H1 (cell line): Measurements from ENCODE around the gene CPXM1. TPM values are rescaled to one million over a fixed set of nuclear protein-coding genes. Genes with fewer than 3 reads are reported as not detected.

Experiments
- HDAC6 ChIP-seq: IDR thresholded peaks from one replicate; pipeline ENCODE4 v1.7.1; 2012; ENCODE audit warnings: low read depth, mild to moderate bottlenecking, inconsistent platforms, low read length, moderate library complexity
- TCF12 ChIP-seq: IDR thresholded peaks from 2 replicates; pipeline ENCODE4 v1.6.1; 2011; ENCODE audit warnings: low read depth, mild to moderate bottlenecking, low read length
- polyA plus RNA-seq, 7 experiments: library from polyadenylated mRNA; depleted of rRNA in 3 of 7; stranded (reverse) in 5 of 7; unstranded in 2 of 7; fragments of >200 nt in 5 of 7; fragments of 200-250 nt in 2 of 7; gene quantifications; 1 replicate in 5 of 7; 2 replicates in 1 of 7; 4 replicates in 1 of 7; pipeline versions ENCODE4 v1.2.1 to v1.2.3, GENCODE V29; 2011 to 2013; ENCODE audit warnings: missing spikeins in 2 of 7, mixed read lengths in 2 of 7
- total RNA-seq: library from RNA; stranded (reverse); fragmentation: NEBNext Ultra II Directional; extraction: Animal tissue kit (Norgen Biotek cat#: 25700); gene quantifications from 2 replicates; pipeline ENCODE4 v1.2.1, GENCODE V29; 2021

CPXM1 gene
- total and polyA plus RNA-seq, 2 of the 8 experiments (the other 6 are each of a cell fraction or from before 2014, with no cell fraction given) = 31.3 to 81.9 TPM

GRCh38 chr20:2797136-2797983 is 3.1 kb downstream of the CPXM1 start (continued):
- TF ChIP-seq TCF12 = no peak
- TF ChIP-seq HDAC6 = no peak
